ENCODE data around the gene CFAP298. TPM values are rescaled to one million over a fixed set of nuclear protein-coding genes. Genes with fewer than 3 reads are reported as not detected.
"Not testable (repeated sequence)": the region's sequence is repeated elsewhere in the genome, so short reads cannot be mapped to it uniquely, and the experiment has no call there.

CFAP298 gene
- total and polyA plus RNA-seq, 10 donors = 22.4 to 34.6 (median 27.7) TPM

DNA sequence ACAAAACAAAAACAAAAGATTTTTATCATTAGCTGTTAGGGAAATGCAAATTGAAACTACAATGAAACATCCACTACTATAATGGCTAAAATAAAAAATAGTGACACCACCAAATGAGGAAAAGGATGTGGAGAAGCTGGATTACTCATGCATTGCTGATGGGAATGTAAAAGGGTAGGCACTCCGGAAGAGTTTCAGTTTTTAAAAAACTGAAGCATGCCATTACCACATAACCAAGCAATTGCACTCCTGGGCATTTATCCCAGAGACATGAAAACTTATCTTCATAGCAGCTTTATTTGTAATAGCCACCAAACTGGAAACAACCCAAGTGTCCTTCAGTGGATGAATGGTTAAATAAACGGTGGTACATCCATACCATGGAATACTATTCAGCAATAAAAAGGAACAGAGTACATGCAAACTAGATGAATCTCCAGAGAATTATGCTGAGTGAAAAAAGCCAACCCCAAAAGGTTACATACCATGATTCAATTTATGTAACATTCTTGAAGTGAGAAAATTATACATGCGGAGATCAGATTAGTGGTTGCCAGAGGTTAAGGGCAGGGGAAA, 14.5 kb upstream of the CFAP298 start:
- Histone ChIP-seq H3K27me3 (replicated peaks in 1 of 7) (peaks cover 0 to 5% (median 0%) of the 10 kb centered on the region in 7 donors), H3K27ac (no peak overlapping the region), H3K36me3 (peaks cover 0 to 36% (median 19%) of the 10 kb centered on the region in 6 donors), H3K4me1 (no peaks in the 10 kb centered on the region), H3K9me3 (peaks cover 0 to 6% (median 2%) of the 10 kb centered on the region in 8 donors), H3K4me3 (no peak overlapping the region)
- intact Hi-C loops (cut with DNase I; ENCODE audit: low total_unique reads) = no loop called here
- WGBS, 5 donors = 90 to 98% (median 95%) methylated on average over 3 of the region's 3 CpGs
- DNase-seq = no peak
- TF ChIP-seq POLR2A (IDR thresholded peaks at IDR 0.05) (no peak), CTCF (IDR thresholded peaks at IDR 0.05 in 8 of 11, conservative IDR thresholded peaks at IDR 0.05 in 3 of 11) (no peak), POLR2AphosphoS5 (IDR thresholded peaks at IDR 0.05) (no peak)

DNA sequence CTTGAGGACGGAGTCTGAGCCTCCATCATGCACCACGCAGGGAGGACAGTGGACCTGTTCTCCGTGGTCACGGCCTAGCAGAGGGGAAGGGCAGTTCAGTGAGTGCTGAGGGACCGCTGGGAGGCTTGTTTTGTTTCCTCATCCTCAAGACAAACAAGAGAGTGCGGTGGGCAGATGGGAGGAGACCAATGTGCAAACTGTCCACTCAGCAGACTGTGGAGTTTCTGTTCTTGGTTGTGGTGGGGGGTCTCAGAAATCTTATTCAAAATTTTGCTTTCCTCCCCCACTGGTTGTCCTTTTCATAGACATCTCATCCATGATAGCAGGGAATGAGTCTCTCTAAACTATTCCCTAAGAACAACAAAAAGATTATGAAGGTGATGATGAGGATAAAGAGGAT, 6.0 kb upstream of the CFAP298 start:
- WGBS, 5 donors = 72 to 95% (median 78%) methylated on average over 6 of the region's 6 CpGs
- peaks cover 0 to 17% (median 0%) of the 10 kb centered on the region in 7 donors for H3K27me3 ChIP-seq (replicated peaks in 1 of 7)
- H3K4me3 ChIP-seq; DNase-seq; H3K27ac ChIP-seq; H3K9me3 ChIP-seq; H3K4me1 ChIP-seq; H3K36me3 ChIP-seq; intact Hi-C loops (cut with DNase I; ENCODE audit: low total_unique reads): not testable (repeated sequence)

- intact Hi-C loops (cut with DNase I; ENCODE audit: low total_unique reads) = no loop called here
- WGBS, 5 donors = 79 to 80% (median 79%) methylated on average over 16 of the region's 16 CpGs
- Histone ChIP-seq H3K9me3 (no peaks in the 10 kb centered on the region), H3K36me3 (peaks cover 0 to 15% (median 10%) of the 10 kb centered on the region in 6 donors), H3K4me3 (peak overlapping the region; percentile 87 to 100 (median 97)), H3K27me3 (replicated peaks in 1 of 7) (no peaks in the 10 kb centered on the region), H3K4me1 (peaks cover 0 to 37% (median 26%) of the 10 kb centered on the region in 6 donors), H3K27ac (peak overlapping the region in 7 of 8 donors; percentile 74 to 93 (median 88))
- no peak for TF ChIP-seq CTCF (IDR thresholded peaks at IDR 0.05 in 8 of 11, conservative IDR thresholded peaks at IDR 0.05 in 3 of 11)
- no peak for TF ChIP-seq POLR2A (IDR thresholded peaks at IDR 0.05)
- TF ChIP-seq POLR2AphosphoS5 (IDR thresholded peaks at IDR 0.05) = no peak
- DNase-seq = no peak
These were observed 1.4 kb upstream of the CFAP298 start for GRCh38 chr21:32613436-32614043.

DNA sequence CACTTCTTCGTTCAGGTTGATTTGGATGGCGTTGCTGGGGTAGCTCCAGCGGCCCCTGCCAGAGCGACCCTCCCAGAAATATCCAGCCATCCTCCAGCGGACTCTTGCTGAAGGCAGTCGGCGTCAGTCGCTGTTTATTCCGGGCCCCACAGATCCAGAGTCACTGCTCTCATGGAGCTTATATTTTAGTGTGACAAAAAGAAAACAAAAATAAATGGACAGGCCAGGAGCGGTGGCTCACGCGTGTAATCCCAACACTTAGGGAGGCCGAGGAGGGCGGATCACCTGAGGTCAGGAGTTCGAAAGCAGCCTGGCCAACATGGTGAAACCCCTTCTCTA, 791 bp upstream of the CFAP298 start:
- Histone ChIP-seq H3K4me3 (peak overlapping the region; percentile 87 to 100 (median 97)), H3K27ac (peak overlapping the region; percentile 74 to 93 (median 84)), H3K9me3 (no peaks in the 10 kb centered on the region), H3K4me1 (peaks cover 0 to 37% (median 26%) of the 10 kb centered on the region in 6 donors), H3K36me3 (peaks cover 0 to 21% (median 10%) of the 10 kb centered on the region in 6 donors), H3K27me3 (replicated peaks in 1 of 7) (no peaks in the 10 kb centered on the region)
- TF ChIP-seq CTCF (IDR thresholded peaks at IDR 0.05 in 8 of 11, conservative IDR thresholded peaks at IDR 0.05 in 3 of 11) (no peak), POLR2AphosphoS5 (IDR thresholded peaks at IDR 0.05) (no peak), POLR2A (IDR thresholded peaks at IDR 0.05) (no peak)
- intact Hi-C loops (cut with DNase I; ENCODE audit: low total_unique reads) = no loop called here
- DNase-seq = no peak
- 4 to 10% (median 7%) methylated on average over 15 of the region's 15 CpGs for WGBS, 5 donors

Data from spleen (tissue), 11 donors.